GM21717 (cell line): ENCODE results near the gene KRTAP6-3.

Experiments
- ATAC-seq: cut with Tn5 transposase; IDR thresholded peaks from one replicate; pipeline ENCODE4 v1.9.1; 2021; ENCODE audit warnings: mild to moderate bottlenecking, moderate library complexity; ENCODE audit not compliant: unreplicated experiment

The KRTAP6-3 gene

DNA sequence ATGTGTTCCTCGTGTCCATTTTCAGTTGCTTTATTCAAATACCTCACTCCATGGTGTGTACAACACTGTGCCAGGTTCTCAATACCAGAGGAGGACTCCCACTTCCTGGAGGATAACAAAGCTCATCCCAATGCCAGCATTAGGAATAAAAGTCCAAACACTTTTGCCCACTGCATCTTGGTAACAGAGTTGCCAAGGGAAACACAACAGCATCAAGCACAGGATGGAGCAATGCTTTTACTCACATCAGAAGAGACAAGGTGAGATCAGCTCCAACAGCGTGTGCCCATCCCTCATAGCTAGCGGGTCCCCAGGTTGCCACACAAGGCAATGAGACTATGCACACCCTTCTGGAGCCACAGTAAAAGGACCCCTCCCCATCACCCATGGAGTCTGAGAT, 31.1 kb downstream of the KRTAP6-3 start:
- ATAC-seq = no peak

DNA sequence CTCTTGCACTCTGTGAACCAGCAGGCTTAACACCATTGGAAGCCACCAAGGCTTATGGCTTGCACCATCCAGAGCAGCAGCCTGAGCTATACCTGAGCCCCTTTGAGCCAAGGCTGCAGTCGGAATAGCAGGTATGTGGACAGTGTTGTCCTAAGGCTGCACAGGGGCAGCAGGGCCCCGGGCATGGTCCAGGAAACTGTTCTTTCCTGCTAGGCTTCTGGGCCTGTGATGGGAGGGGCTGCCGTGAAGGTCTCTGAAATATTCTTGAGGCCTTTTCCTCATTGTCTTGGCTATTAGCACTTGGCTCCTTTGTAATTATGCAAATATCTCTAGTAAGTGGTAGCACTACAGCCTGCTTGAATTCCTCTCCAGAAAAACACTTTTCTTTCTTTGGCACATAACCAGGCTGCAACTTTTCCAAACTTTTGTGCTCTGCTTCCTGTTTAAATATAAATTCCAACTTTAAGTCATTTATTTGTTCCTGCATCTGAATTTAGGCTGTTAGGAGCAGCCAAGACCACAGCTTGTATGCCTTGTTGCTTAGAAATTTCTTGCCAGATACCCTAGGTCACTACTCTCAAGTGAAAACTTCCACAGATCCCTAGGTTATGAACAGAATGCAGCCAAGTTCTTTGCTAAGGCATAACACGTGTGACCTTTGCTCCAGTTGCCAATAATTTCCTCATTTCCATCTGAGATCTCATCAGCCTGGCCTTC, 33.4 kb downstream of the KRTAP6-3 start:
- ATAC-seq = no peak

DNA sequence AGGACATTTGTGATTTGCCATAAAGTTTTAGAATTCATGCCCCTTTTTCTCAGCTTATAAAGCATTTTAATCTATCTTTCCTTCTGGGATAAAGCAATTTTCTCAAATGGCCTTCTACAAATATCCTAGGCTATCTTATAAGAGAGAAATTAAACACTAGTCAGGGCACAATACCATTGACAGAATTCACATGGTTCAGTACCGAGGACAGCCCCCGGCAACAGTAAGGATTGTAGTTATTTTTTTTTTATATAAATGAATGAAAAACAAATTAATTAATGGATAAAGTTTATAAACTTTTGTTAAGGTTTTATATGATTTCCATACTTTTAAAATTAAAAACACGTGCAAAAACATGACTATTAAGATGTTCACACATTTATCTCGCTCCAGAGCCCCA, 35.9 kb downstream of the KRTAP6-3 start:
- no peak for ATAC-seq

DNA sequence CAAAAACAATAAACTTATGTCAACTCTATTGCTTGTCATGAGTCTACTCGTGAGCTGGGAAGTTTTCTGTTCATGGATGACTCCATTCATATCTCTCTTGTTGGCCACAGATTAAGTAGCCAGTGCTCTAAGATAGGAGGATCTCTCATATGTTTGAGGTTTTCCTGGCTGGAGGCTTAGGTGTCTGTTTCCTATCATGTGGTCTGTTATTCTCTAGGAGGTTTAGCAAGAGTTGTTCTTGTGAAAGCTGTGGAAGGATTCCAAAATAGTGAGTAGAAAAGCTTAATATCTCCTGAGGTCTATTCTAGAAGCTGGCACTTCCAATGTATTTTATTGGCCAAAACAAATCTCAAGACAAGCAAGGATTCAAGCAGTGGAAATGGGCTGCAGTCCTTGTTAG, 37.0 kb downstream of the KRTAP6-3 start:
- ATAC-seq = no peak

DNA sequence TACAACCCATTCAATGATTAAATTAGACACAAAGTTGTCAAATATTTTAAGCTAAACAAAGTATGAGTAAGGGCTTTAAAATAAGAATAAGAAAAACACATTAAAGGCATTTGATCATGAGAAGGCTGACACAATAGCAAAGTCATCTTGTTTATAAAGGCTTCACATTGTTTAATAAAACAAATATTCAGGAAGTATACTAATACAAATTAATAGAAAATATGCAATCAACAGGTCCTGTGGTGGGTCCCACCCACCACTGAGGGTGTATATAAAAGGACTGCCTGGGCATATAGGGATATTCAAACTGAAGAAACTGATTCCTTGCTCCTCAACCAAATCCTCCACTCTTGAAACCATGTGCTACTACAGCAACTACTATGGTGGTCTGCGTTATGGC, 42.7 kb downstream of the KRTAP6-3 start, which contains the start of gene KRTAP20-2:
TSS of gene KRTAP20-2 (plus strand) at position 301 of the 400 bp plus-strand sequence. CDS start at position 359, 58 bp downstream.
- ATAC-seq = no peak

DNA sequence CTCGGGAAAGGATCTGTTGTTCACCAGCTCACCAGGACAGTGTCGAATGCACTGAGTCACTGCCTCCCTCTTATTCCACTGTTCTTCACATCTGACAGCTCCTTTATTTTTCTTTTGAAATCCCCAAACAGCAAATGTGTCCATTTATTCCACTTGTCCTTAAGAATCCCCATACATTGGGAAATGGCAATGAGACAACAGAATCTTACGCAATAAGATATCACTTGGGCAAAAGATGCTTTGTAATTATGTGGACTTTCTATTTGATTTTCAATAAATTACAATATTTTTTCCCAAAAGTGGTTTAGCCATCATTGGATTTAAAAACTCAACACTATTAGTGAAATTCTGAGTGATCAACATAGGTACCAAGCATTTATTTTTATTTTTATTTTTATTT, 46.4 kb downstream of the KRTAP6-3 start:
- no peak for ATAC-seq

DNA sequence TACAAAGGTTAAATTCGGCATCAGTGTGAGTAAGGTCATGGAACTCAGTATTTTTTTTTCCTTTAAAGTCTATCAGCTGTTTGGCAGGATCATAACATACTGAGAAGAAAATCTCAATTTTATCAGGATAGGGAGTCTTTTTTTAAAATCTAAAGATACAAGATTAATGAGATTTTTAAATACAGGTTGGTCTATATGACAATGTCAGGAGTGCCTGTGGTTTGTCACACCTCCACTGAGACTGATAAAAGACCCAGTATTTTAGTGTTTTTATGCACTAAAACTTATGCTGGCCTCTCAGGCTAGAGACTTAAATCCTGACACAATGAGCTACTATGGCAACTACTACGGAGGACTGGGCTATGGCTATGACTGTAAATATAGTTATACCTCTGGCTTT, 50.3 kb downstream of the KRTAP6-3 start, which contains the start of gene KRTAP20-3:
TSS of gene KRTAP20-3 (plus strand) at position 301 of the 400 bp plus-strand sequence.
- no peak for ATAC-seq
